NCI-H1092 (cell line): ENCODE data around the gene RNF157.
A peak's percentile ranks its signal among the peaks of the same experiment; 100 is the strongest.

Experiments used
- DNase-seq: peaks from one replicate; lab custom pipeline; 2025; lab: John Stamatoyannopoulos, UW

RNF157 gene

DNA sequence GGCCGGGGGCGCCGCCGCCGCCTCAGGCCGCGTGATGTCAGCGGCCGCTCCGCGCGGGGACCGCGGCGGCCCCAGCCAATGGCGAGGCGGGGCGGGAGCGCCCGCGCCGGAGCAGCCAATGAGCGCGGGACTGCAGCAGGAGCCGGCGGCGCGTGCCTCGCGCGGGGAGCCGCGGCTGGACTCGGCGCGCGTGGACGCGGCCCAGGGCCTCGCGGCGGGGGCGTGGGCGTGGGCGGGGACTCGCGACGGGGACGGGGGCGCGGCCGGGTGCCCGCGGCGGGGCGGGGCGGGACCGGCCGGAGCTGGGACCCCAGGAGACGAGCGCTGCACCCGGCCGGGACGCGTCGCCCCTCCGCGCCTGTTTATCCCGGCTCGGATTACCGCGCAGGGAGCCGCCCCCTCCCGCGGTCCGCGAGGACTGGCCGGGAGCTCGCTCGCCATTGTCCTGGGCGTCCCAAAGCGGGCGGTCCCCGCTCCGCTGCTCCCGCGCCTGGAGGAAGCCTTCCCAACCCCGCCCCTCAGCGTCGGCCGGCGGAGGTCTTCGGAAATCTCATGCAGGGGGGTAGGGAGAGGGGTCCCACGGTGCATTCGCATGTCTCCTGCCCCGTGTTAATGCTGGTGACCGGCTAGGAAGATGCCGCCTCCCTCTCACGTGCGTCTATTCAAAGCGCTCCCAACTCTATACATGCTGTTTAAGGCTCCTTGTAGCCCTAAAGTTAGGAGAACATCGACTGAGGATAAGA is at the start of gene RNF157:
RNF157 (minus strand) TSS at position 33 of the 743 bp plus-strand sequence. CDS start 253 bp downstream, outside the sequence.
- peak; percentile 26 for DNase-seq

DNA sequence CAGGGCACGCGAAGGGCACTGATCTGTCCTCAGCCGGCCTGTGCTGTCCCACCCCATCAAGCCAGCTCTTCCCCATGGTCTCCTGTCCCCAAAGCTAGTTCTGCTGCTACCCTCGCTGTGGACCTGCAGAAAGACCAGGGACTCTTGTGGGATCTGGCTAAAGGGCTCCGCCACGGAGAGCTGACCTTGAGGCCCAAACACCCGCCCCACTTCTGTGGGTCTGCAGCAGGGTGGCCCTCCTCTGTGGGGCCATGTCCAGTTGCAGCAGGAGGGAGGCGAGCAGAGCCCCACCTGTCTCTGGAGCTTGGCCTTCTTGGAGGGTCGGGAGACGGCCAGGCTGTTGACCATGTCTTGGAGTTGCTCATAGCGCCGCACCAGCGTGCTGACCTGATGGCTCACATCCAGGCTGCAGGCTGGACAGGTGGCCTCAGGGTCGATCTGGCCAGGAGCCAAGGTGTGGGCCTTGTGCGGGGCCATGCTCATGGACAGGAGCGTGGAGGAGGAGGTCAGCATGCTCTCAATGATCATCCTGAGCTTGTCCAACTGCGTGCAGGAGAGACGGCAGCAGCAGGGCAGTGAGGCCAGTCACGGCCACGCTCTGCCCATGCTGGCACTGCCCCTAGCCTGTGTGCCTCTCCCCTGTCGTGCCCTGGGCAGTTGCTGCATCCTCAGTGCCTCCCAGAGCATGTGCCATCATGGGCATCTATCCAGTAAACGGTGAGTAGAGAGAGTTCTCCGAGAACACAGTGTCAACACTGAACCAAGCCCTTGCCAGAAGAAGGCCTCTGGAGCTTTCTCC is 41.5 kb upstream of the RNF157 start:
- DNase-seq, result peak; percentile 30

DNA sequence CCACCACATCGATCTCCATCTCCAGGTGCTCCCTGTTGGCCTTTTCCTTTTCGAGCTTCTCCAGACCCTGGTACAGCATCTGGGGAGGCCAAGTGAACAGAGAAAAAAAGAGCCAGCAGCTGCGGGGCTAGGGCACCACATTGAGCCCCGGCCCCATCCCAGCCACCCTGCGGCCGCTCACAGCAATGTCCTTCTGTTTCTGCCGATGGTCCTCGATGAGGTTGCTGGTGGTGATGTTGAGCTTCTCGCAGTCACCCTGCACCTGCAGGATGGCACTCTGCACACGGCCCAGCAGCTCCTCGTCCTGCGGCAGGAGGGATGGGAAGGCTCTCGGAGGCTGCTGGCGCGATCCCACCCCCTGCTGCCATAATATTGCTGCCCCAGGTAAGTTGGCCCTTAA is 40.4 kb upstream of the RNF157 start:
- no peak for DNase-seq

DNA sequence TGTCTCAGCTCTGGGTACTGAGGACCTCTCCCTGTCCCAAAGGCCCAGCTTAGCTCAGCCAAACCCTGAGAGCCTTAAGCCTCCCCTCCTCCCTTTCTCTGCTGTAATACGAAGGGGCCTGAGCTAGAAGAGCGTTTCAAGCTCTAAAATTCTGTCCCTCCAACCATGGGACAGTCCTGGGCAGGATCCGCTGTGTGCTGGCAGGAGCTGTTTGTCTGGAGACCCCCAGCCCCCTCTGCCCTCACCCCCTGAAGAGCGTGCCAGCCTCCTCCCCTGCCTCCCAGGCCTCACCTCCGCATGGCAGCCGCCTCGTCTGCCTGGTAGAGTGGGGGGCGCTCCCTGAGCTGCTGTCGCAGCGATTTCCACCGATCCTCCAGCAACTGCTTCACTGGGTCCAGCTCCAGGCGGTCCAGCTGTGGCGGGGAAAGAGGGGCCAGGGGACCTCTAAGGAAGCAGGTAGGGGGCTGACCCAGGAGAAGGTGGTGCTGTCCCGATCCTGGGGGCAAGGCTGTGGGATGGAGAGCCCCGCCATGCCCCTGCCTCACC is 39.5 kb upstream of the RNF157 start:
- no peak for DNase-seq

DNA sequence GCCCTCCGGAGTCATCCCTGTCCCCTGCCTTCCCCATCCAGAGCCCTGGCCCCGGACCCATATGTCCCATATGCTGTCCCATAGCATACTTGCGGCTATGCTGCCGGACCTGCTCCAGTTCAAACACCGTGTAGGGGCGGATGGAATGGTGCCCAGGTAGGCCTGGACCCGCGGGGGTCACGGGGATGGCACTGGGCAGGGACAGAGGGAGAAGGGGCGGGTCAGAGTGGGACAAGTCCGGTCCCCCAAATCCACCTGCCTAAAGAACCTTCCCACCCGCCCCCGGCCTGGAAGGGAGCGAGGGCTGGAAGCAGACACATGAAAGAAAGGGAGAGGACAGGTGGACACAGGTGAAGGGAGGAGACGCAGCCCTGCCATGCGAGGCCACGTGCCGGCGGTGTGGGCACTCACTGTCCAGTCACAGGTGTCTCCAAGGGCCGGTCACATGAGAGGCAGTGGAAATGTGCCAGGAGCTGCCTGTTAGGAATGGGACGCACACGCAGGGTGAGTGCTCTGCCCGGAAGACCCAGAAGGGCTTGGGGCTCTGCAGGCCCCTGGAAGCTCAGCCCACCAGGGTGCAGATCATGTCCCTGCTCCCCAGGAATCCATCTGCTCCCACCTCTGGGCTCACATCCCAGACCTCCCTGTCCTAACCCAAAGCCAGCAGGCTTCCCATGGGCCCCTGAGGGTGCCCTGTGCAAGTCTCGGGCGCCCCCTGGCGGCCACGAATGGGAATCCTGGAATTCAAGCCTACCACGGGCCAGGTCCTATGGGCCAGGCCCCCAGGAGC is 38.9 kb upstream of the RNF157 start:
- DNase-seq, result peak; percentile 32

DNA sequence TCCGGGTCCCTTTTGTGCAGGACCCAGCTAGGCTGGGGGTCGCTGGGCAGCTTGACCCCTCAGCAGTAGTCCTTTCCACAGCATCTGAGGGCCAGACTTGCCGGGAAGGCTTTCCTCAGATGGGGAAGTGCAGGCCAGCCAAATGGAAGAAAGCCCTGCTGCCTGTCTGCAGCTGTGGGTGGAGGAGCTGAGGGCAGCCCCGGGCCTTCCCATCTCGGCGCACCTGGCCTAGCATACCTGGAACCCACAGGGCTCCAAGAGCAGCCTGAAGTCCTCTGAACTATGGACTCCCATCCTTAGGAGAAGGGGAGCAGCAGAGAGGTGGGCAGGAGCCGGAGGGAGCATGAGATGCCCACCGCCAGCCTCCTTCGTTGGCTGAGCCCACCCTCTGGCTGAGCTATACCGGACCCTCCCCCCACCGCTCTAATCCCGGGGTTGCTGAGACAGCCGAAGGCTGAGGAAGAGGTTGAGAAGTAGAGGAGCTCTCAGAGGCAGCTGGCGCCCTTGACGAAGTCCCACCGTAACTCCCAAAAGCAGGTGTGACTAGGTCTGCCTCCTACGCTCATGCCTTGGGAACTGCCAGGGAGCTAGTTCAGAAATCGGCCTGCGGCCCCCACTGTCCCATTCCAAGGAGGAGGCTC is 38.1 kb upstream of the RNF157 start:
- DNase-seq, result no peak

DNA sequence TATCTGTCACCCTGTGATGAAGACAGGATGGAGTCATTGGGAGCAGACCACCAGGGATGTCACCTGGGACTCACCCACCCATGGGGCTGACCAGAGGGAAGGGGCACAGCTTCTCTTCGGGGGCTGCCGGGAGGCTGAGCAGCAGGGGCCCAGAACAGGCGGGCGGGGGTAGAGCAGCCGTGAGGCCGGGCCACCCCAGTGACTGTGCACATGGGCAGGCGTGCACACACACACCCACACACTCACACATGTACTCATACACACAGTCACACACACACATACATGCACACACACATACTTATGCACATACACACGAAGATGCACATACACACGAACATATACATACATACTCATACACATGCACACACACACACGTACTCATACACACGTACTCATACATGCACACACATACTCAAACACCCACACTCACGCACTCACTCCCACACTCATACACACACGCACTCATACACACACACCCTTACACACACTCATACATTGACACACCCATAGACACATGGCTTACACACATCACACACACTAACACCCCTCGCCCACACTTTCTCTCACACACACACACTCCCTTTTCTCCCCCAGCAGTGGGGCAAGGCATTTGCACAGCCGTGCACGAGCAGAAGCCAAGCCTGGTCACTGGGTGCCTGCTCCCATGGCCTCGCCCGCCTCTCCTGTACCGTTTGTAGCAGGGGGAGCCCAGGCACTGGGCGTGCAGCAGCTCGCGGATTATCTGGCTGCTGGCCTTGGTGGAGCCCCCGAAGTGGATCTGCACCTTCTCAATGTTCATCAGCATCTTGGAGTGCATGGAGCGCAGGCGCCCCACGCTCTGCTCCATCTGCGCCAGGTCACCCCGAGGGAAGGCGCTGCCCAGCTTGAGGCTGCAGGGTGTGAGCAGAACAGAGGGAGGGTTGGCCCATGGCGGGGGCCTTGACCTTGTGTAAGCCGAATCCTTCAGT is 37.3 kb upstream of the RNF157 start:
- no peak for DNase-seq

DNA sequence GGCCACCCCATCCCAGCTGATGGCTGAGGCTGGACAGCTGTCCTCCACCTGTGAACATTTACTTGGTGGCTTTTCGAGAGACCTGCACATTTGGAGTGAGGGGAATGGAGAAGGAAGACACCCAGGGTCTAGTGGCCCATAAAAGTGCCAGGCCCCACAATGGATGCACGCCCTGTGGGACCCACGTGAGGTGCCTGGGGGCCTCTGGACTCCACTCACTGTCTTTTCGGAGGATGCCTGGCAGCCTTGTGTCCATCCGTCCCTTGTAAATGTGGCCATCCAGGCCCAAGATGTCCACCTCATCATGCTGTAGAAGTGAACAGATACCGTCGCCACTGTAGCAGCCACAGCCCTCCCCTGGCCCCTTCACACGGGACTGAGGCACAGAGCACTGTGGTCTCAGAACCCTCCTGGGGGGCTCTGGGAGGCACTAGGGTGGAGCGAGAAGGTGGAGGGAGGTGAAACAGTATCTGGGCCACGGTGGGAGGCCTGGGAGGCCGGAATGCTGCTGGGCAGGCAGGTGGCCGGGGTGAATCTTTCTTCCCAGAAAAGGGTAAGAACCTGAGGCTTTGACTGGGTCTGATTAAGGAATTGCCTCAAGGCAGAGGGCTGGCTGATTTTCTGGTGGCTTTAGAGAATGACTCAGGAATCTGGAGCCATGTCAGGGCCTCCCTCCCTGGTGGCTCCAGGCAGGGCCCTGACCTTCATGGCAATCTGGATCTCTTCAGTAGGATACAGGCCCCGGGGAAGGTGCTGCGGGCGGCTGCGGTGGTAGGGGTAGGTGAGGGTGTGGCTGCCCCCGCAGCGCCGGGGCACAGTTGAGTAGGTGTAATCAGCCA is 36.4 kb upstream of the RNF157 start:
- no peak for DNase-seq

DNA sequence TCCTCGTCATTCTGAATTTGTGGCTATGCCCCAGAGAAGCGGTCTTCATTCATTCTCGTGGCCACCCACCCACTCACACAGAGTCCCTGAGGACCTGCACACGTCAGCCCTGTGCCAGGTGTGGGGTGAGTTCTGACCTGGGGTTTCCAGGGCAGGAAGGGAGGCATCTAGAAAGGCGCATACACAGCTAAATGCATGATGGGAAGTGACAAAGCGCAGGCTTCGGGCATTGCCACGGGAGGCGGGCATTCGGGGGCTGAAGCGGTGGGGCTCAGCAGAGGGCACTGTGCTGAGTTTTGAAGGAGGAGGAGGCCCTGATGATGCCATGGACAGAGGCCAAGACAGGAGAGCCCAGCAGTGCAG is 35.8 kb upstream of the RNF157 start:
- no peak for DNase-seq

DNA sequence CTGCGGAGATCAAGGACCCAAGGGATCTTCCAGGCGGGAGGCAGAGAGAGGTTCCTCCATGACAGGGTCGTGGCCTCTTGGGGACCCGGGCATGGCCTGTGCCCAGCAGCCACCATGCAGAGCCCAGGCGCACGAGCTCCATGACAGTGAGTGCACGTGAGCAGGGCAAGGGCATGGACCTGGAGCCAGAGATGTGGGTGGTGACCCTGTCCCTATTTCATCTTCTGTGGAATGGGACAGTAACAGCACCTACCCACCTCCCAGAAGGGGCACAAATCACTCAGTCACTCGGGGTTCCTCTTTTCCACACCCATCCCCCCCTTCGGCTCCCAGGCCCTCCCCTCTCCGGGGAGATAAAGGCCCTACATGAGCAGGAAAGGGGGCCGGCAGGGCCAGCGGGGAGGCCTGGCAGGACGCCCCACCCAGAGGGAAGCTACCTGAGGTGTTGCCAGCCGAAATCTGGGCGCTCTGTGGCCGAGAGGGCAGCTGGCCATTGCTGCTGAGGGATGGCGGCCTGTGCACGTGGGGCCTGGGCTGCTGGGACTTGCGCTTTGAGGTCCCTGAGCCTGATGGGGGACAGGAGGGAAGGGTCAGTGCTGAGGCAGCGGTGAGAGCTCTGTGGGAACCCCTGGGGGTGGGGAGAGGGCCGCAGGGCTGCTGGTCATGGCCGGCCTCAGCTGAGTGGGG is 35.2 kb upstream of the RNF157 start:
- DNase-seq, result no peak

DNA sequence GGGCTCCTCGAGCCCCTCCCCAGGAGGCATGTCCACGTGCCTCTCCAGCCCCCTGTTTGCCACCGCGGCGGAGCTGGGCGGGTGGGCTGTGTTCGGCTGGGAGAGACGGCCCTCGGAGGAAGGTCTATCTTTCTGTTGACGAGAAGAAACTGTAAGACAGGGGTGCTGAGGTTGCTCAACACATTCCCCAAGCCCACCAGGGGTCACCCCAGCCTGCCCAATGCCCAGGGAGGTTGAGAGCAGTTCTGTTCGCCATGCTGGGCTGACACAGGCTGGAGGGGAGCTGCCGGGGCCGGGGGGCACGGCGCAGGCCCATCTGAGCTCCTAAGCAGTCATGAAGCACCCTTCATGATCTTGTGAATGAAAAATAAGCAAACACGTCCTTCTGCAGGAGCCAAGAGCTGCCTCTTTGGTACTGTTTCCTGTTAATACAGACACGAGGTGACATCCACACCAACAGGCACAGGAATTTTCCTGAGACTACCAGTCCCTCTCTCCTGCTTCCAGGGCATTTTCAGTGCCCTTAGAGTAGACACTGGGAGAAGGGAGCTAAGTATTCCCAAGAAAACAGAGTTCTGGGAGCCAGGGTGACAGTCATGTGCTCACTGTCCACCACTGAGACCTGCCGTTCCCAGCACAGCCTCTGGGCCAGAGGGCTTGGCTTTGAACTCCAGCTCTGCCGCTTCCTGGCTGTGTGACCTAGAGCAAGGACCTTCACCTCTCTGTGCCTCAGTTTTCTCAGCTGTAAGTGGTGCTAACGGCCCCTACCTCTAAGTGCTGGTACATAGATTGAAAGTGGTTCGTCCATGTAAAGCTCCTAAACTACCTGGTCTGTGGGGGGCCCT is 34.0 kb upstream of the RNF157 start:
- DNase-seq, result no peak

DNA sequence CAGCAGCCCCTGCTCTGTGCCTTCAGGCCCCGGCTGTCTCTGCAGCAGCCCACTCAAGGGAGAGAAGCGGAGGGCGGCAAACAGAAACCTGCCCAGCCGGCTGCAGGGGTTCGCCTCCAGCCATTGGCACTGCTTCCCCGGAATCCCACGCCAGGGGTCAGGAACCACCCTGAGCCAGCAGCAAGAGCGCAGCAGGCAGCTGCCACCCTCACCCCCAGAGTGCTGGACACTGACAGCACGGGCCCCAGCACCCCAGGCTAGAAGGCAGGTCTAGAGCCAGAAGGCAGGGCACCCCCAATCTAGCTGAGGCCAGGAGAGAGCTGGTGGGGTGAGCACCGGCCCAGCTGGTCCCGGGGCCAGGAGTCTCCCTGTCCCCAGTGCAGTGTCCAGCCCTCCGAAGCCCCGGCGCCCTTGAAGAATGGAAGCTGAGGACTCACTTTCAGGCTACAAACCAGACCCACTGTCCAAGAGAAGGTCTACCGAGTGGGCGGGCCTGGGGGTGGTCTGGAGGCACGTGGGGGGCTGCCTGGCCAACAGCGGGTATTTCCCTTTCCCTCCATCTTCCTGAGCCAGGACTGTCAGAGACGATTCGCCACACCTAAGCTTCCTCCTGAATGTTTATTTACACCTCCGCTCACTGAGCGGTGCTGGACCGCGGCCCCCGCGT is 33.3 kb upstream of the RNF157 start:
- no peak for DNase-seq

DNA sequence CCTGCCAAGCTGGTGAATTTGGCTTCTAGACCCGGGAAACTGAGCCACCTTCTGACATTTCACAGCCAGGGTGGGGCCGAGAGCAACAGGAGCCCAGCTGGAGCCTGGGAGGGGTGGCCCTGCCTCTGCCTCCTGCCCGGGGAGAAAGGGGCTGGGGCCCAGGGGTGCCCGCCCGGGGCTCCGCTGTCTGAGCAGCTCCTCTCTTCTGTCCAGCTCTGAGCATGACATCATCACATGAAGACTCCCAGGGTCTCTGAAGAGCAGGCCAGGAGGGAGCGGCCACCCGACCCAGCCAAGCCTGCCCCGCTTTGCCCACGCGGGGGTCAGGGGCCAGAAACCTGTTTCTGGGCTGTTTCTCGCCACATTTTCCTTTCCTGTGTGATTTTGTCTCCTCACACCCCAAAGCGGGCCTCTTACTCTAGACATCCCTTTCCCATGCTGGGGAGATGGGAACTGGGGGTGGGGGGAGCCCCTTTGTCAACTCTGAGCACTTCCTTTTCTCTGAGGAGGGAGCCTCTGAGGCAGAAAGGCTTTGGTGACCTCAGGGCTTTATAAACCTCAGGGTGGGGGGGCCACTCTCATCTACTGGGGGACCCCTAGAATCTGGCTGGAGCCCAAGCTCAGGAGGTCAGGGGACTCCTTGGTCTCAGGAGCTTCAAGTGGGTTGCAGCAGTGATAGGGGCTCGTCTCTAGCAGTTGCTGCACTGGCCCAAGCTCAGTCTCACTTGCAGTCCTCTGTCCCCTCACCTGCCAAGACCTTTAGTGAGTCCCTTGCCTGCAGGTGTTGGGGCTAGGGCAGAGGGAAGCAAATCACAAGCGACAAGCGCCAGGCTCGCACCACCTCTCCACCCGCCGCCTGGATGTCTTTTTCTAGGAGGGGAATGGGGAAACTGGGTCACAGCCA is 32.5 kb upstream of the RNF157 start:
- DNase-seq, result no peak

DNA sequence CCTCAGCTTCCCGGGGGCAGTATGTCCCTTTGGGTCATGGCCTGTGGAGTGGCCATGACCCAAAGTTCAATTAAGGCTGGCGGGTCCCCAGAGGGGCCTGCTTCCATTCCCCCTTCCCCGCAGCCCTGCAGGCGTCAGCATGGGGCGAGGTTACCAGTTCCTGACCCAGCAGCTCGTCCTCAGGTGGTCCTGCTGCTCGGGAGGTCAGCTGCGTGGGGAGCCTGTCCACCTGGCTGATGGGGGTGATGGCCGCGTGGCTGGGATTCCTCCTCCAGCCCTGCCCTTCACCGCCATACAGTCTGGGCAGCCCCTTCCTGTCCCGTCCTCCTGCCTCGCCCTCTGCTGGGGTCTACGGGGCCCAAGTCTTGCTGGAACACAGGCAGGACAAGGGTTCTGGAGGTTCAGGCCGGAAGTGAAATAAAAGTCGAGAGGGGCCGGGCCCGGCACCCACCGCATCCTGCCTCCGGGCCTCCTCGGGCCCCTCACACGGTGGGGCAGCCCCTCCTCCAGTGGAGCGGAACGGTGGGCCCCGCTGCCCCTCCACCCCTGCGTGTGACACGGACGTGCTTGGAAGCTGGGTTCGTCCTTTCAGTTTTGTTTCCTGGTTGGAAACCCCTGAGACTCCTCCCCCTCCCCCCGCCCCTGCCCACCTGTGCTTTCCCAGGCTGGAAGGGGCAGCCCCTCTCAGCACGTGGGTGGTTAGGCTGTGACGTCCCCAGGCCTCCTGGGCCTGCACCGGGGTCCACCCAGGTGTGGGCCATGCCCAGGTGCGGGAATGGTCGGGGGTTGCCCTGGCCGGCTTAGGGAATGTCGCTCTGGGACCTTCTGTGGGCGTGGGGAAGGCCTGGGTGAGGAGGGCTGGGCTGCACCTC is 31.6 kb upstream of the RNF157 start:
- no peak for DNase-seq
